H1 (cell line): Measurements from ENCODE around the gene WEE2. TPM values are rescaled to one million over a fixed set of nuclear protein-coding genes. Genes with fewer than 3 reads are reported as not detected.

Experiments
- ASH2L ChIP-seq: fragments of 200-600, 300-600 bp; sonication (generic); IDR thresholded peaks from one replicate; pipeline ENCODE4 v1.7.1; 2017; ENCODE audit warnings: low read length
- CBX5 ChIP-seq: fragments of 300-800, 300-1000 bp; sonication (generic); IDR thresholded peaks from 2 replicates; pipeline ENCODE4 v1.7.1; 2016; ENCODE audit warnings: antibody characterized with exemption, low read length, low read depth
- E2F6 ChIP-seq: IDR thresholded peaks from 2 replicates; pipeline ENCODE4 v1.6.1; 2012; ENCODE audit warnings: inconsistent platforms
- HDAC6 ChIP-seq: IDR thresholded peaks from one replicate; pipeline ENCODE4 v1.7.1; 2012; ENCODE audit warnings: low read depth, mild to moderate bottlenecking, inconsistent platforms, low read length, moderate library complexity
- polyA plus RNA-seq, 7 experiments: library from polyadenylated mRNA; depleted of rRNA in 3 of 7; stranded (reverse) in 5 of 7; unstranded in 2 of 7; fragments of >200 nt in 5 of 7; fragments of 200-250 nt in 2 of 7; gene quantifications; 1 replicate in 5 of 7; 2 replicates in 1 of 7; 4 replicates in 1 of 7; pipeline versions ENCODE4 v1.2.1 to v1.2.3, GENCODE V29; 2011 to 2013; ENCODE audit warnings: missing spikeins in 2 of 7, mixed read lengths in 2 of 7
- total RNA-seq: library from RNA; stranded (reverse); fragmentation: NEBNext Ultra II Directional; extraction: Animal tissue kit (Norgen Biotek cat#: 25700); gene quantifications from 2 replicates; pipeline ENCODE4 v1.2.1, GENCODE V29; 2021

WEE2 gene
- total and polyA plus RNA-seq, 2 of the 8 experiments (the other 6 are each of a cell fraction or from before 2014, with no cell fraction given): 0.02 TPM; not detected in 1

- TF ChIP-seq CBX5 (no peak), E2F6 (no peak), ASH2L (no peak), HDAC6 (no peak)
These were observed 1.6 kb downstream of the WEE2 start (continued) for GRCh38 chr7:141709749-141710148.
